HepG2 (cell line): ENCODE measurements around the gene CARMIL1. TPM values are rescaled to one million over a fixed set of nuclear protein-coding genes. Genes with fewer than 3 reads are reported as not detected.
"Not testable (repeated sequence)": the region's sequence is repeated elsewhere in the genome, so short reads cannot be mapped to it uniquely, and the experiment has no call there.

Source experiments
- ATAC-seq: fragments of 200-7000 bp; cut with Tn5 transposase; 3 replicates; pipeline ENCODE4 v1.9.1; 2020; ENCODE audit warnings: mild to moderate bottlenecking, moderate library complexity
- BruUV-seq: library from RNA; stranded (reverse); fragments of 400-500 nt; replicated peaks from 2 replicates; lab custom pipeline; 2021; lab: Mats Ljungman, UMichigan
- CTCF ChIA-PET: fragments of 300-600 bp; formaldehyde crosslinking; extraction: SDS; loops from one replicate; lab custom pipeline; 2021; ENCODE audit warnings: low total read pairs, inconsistent platforms, low intra/inter-chr PET ratio; lab: Yijun Ruan, JAX
- POLR2A ChIA-PET: fragments of 350-600 bp; sonication (Branson Sonifier 250); formaldehyde crosslinking; loops from one replicate; lab custom pipeline; 2020; ENCODE audit warnings: antibody characterized with exemption, inconsistent platforms; lab: Yijun Ruan, JAX
- DNase-seq: peaks from one replicate; pipeline ENCODE4 v3.0.0-alpha.2; 2015; ENCODE audit warnings: low spot score
- FAIRE-seq: peaks from 3 replicates; lab custom pipeline; 2011; peaks lifted over from hg19 to GRCh38; lab: Jason Lieb, UNC
- H2AFZ ChIP-seq: one replicate; pipeline ENCODE4 v1.6.1; 2011; ENCODE audit warnings: low read length, inconsistent platforms
- H3K27ac ChIP-seq: fragments of 300-600 bp; 3 replicates; pipeline ENCODE4 v1.8.0; 2011; ENCODE audit warnings: mixed run types, mild to moderate bottlenecking, mixed read lengths, low read length, inconsistent platforms; ENCODE audit not compliant: insufficient read depth; ENCODE audit errors: extremely low read length
- H3K27me3 ChIP-seq, 2 experiments: fragments of 200-600 bp in 1 of 2; 2 replicates in 1 of 2; 3 replicates in 1 of 2; pipeline versions ENCODE4 v1.6.0 to v1.8.0; 2011; ENCODE audit warnings: low read length in 2 of 2, mild to moderate bottlenecking in 2 of 2, moderate library complexity in 2 of 2, inconsistent platforms in 1 of 2; ENCODE audit not compliant: insufficient read depth in 2 of 2, control insufficient read depth in 1 of 2
- H3K36me3 ChIP-seq, 2 experiments: fragments of 200-600 bp in 1 of 2; replicated peaks in 1 of 2; 2 replicates in 1 of 2; 3 replicates in 1 of 2; pipeline versions ENCODE4 v1.5.1 to v1.8.0; 2011; ENCODE audit warnings: low read length in 2 of 2, inconsistent platforms in 1 of 2; ENCODE audit not compliant: insufficient read depth in 2 of 2, control insufficient read depth in 1 of 2
- H3K4me1 ChIP-seq: 2 replicates; pipeline ENCODE4 v1.5.1; 2012; ENCODE audit warnings: low read length, inconsistent platforms; ENCODE audit not compliant: insufficient read depth
- H3K4me2 ChIP-seq: 2 replicates; pipeline ENCODE4 v1.6.0; 2011; ENCODE audit warnings: low read depth, low read length, inconsistent platforms
- H3K4me3 ChIP-seq, 3 experiments: fragments of 200-600 bp in 1 of 3; sonication (generic), shearing (Covaris generic) in 1 of 3; replicated peaks in 1 of 3; 2 replicates each; pipeline ENCODE4 v1.5.1; 2011 to 2016; ENCODE audit warnings: low read length in 3 of 3, inconsistent platforms in 2 of 3, low read depth in 2 of 3, mild to moderate bottlenecking in 2 of 3, control low read depth in 1 of 3, mixed read lengths in 1 of 3; ENCODE audit not compliant: insufficient read depth in 1 of 3
- H3K79me2 ChIP-seq: one replicate; pipeline ENCODE4 v1.6.1; 2011; ENCODE audit warnings: low read length, inconsistent platforms; ENCODE audit not compliant: insufficient read depth
- H3K9ac ChIP-seq: 2 replicates; pipeline ENCODE4 v1.6.0; 2011; ENCODE audit warnings: mild to moderate bottlenecking, low read depth, low read length, inconsistent platforms; ENCODE audit not compliant: insufficient read depth
- H3K9me3 ChIP-seq: 2 replicates; pipeline ENCODE4 v1.5.1; 2012; ENCODE audit warnings: mild to moderate bottlenecking, low read length
- H4K20me1 ChIP-seq: 2 replicates; pipeline ENCODE4 v1.6.0; 2011; ENCODE audit warnings: inconsistent platforms, mild to moderate bottlenecking, low read length, moderate library complexity; ENCODE audit not compliant: insufficient read depth
- ADNP ChIP-seq: sonication (generic); formaldehyde crosslinking; IDR thresholded peaks from 2 replicates; pipeline ENCODE4 v1.4.0; 2020; ENCODE audit warnings: missing genetic modification reagents
- E2F1 ChIP-seq: sonication (generic); formaldehyde crosslinking; IDR thresholded peaks from 2 replicates; pipeline ENCODE4 v1.5.0; 2020; ENCODE audit warnings: missing genetic modification reagents
- HMG20B ChIP-seq: conservative IDR thresholded peaks from 2 replicates; pipeline ENCODE4 v1.6.1; 2016; ENCODE audit warnings: missing genetic modification reagents, missing compliant biosample characterization
- NFATC3 ChIP-seq: sonication (generic); formaldehyde crosslinking; IDR thresholded peaks from 2 replicates; pipeline ENCODE4 v1.5.1; 2020; ENCODE audit warnings: mild to moderate bottlenecking, missing genetic modification reagents
- PAX8 ChIP-seq: sonication (generic); formaldehyde crosslinking; IDR thresholded peaks from 2 replicates; pipeline ENCODE4 v1.8.0; 2022; ENCODE audit warnings: mild to moderate bottlenecking, missing genetic modification reagents, borderline replicate concordance
- U2AF2 ChIP-seq: fragments of 200-400 bp; formaldehyde crosslinking; IDR thresholded peaks from 2 replicates; pipeline ENCODE4 v1.6.1; 2017; ENCODE audit warnings: low read depth, mild to moderate bottlenecking, low read length
- ZNF615 ChIP-seq: sonication (generic); formaldehyde crosslinking; IDR thresholded peaks from 2 replicates; pipeline ENCODE4 v1.5.0; 2020; ENCODE audit warnings: mild to moderate bottlenecking, missing genetic modification reagents, borderline replicate concordance
- WGBS: methylation state at CpG from one replicate; pipeline ENCODE4 v1.1.6; 2017; ENCODE audit warnings: low lambda C conversion rate; 5-methylcytosine and 5-hydroxymethylcytosine counted together
- in situ Hi-C: cut with HindIII; loops from 2 replicates; pipeline ENCODE4 v1.10.0; 2017; ENCODE audit warnings: low pct_unique_long_range_greater_than_20kb; ENCODE audit not compliant: extremely low pct_ligation_motif_present
- intact Hi-C: fragments of 100-400 bp; cut with micrococcal nuclease; formaldehyde crosslinking; loops from one replicate; pipeline ENCODE4 v1.10.0; 2022; ENCODE audit not compliant: unreplicated experiment
- polyA plus RNA-seq, 8 experiments: library from polyadenylated mRNA; depleted of rRNA in 3 of 8; stranded (reverse) in 7 of 8; unstranded in 1 of 8; fragments of >200 nt; fragmentation: Illumina TruSeq in 4 of 8; extraction: Trizol in 4 of 8; gene quantifications; 2 replicates each; pipeline versions ENCODE4 v1.2.1 to v1.2.3, GENCODE V29; 2011 to 2016; ENCODE audit warnings: low read depth in 4 of 8, missing spikeins in 1 of 8, mixed read lengths in 1 of 8; ENCODE audit not compliant: insufficient read depth in 1 of 8
- total RNA-seq, 5 experiments: library from RNA; depleted of rRNA; stranded (reverse); fragments of >200 nt; fragmentation: Illumina TruSeq; extraction: Trizol; gene quantifications; 2 replicates each; pipeline ENCODE4 v1.2.3, GENCODE V29; 2016; ENCODE audit warnings: low read depth in 1 of 5
- TF ChIP-seq, protein P1 (sequence below): sonication (generic); formaldehyde crosslinking; IDR thresholded peaks from 2 replicates; pipeline ENCODE4 v1.4.0; 2020; ENCODE audit warnings: missing genetic modification reagents, borderline replicate concordance
- TF ChIP-seq, protein P2 (sequence below): sonication (generic); formaldehyde crosslinking; IDR thresholded peaks from 2 replicates; pipeline ENCODE4 v1.8.0; 2023; ENCODE audit warnings: mild to moderate bottlenecking, missing genetic modification reagents

Gene CARMIL1
- total and polyA plus RNA-seq, 2 of the 13 experiments (the other 11 are each of a cell fraction or from before 2014, with no cell fraction given): 1.8 to 2.6 TPM

DNA sequence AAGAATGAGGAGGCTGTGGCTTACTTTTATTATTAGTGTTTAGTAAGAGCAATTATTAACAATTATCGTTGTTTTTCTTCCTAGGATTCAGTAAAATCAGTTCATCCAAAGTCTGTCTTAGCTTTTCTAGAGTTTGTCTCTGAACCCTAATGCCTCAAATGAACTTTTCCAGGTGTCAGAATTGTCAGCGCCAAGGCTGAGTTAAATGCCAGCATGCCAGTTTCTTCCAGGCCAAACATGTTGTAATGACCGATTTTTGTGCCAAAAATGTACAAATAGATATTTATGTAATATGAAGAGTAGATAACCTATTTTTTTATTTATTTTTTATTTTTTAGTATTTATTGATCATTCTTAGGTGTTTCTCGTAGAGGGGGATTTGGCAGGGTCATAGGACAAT lies 306.1 kb downstream of the CARMIL1 start:
- no TSS peak for BruUV-seq
- in situ Hi-C loops: no loop called here
- no peaks in the 10 kb centered on the region for H3K79me2 ChIP-seq
- H3K9me3 ChIP-seq: no peaks in the 10 kb centered on the region
- no peaks in the 10 kb centered on the region for H3K4me1 ChIP-seq
- FAIRE-seq: no peak
- H2AFZ ChIP-seq: no peak overlapping the region
- POLR2A ChIA-PET: no interaction called here
- H3K27me3 ChIP-seq: no peaks in the 10 kb centered on the region
- intact Hi-C loops: no loop called here
- no peak for DNase-seq
- H3K4me2 ChIP-seq: no peak overlapping the region
- WGBS: 68% methylated on average over 4 of the region's 4 CpGs
- H3K27ac ChIP-seq: no peak overlapping the region
- H3K4me3 ChIP-seq: no peak overlapping the region
- no peaks in the 10 kb centered on the region for H4K20me1 ChIP-seq
- no peak for ATAC-seq
- no peak overlapping the region for H3K9ac ChIP-seq
- no peak for TF ChIP-seq E2F1 (CRISPR knock-in tag)
- TF ChIP-seq HMG20B (CRISPR knock-in tag): no peak
- no peak for TF ChIP-seq ADNP (CRISPR knock-in tag)
- no peak for TF ChIP-seq PAX8 (CRISPR knock-in tag)
- no peak for TF ChIP-seq NFATC3
- TF ChIP-seq U2AF2: no peak
- TF ChIP-seq ZNF615: no peak
- TF ChIP-seq, protein P1, sequence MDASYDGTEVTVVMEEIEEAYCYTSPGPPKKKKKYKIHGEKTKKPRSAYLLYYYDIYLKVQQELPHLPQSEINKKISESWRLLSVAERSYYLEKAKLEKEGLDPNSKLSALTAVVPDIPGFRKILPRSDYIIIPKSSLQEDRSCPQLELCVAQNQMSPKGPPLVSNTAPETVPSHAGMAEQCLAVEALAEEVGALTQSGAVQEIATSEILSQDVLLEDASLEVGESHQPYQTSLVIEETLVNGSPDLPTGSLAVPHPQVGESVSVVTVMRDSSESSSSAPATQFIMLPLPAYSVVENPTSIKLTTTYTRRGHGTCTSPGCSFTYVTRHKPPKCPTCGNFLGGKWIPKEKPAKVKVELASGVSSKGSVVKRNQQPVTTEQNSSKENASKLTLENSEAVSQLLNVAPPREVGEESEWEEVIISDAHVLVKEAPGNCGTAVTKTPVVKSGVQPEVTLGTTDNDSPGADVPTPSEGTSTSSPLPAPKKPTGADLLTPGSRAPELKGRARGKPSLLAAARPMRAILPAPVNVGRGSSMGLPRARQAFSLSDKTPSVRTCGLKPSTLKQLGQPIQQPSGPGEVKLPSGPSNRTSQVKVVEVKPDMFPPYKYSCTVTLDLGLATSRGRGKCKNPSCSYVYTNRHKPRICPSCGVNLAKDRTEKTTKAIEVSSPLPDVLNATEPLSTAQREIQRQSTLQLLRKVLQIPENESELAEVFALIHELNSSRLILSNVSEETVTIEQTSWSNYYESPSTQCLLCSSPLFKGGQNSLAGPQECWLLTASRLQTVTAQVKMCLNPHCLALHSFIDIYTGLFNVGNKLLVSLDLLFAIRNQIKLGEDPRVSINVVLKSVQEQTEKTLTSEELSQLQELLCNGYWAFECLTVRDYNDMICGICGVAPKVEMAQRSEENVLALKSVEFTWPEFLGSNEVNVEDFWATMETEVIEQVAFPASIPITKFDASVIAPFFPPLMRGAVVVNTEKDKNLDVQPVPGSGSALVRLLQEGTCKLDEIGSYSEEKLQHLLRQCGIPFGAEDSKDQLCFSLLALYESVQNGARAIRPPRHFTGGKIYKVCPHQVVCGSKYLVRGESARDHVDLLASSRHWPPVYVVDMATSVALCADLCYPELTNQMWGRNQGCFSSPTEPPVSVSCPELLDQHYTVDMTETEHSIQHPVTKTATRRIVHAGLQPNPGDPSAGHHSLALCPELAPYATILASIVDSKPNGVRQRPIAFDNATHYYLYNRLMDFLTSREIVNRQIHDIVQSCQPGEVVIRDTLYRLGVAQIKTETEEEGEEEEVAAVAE (CRISPR knock-in tag): no peak
- TF ChIP-seq, protein P2, sequence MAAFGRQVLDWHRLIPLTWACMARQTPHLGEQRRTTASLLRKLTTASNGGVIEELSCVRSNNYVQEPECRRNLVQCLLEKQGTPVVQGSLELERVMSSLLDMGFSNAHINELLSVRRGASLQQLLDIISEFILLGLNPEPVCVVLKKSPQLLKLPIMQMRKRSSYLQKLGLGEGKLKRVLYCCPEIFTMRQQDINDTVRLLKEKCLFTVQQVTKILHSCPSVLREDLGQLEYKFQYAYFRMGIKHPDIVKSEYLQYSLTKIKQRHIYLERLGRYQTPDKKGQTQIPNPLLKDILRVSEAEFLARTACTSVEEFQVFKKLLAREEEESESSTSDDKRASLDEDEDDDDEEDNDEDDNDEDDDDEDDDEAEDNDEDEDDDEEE (CRISPR knock-in tag): no peak
- TF ChIP-seq, all 625 proteins: peak for 0
- CTCF ChIA-PET: no interaction called here
- H3K36me3 ChIP-seq: no peaks in the 10 kb centered on the region

- BruUV-seq, H3K9me3 ChIP-seq, in situ Hi-C loops, ATAC-seq, H2AFZ ChIP-seq, H3K36me3 ChIP-seq, H3K4me3 ChIP-seq, H3K9ac ChIP-seq, H3K27me3 ChIP-seq, H3K79me2 ChIP-seq, H3K27ac ChIP-seq, CTCF ChIA-PET, FAIRE-seq, H3K4me1 ChIP-seq, intact Hi-C loops, POLR2A ChIA-PET, H4K20me1 ChIP-seq, DNase-seq, H3K4me2 ChIP-seq: not testable (repeated sequence)
- WGBS: 82% methylated on average over 18 of the region's 30 CpGs
Measured at GRCh38 chr6:25586119-25586518, 306.9 kb downstream of the CARMIL1 start.
